ENCODE measurements around the gene SLC16A2. TPM values are rescaled to one million over a fixed set of nuclear protein-coding genes. Genes with fewer than 3 reads are reported as not detected.

SLC16A2 gene
- total and polyA plus RNA-seq, 2 donors from 2014 or later = 13.8 to 17.2 TPM

- no peaks in the 10 kb centered on the region for H3K36me3 ChIP-seq (ENCODE audit: control insufficient read depth in 2 of 3, insufficient read depth in 3 of 3, low read length in 3 of 3)
- no peak for TF ChIP-seq CTCF (IDR thresholded peaks at IDR 0.05; ENCODE audit: borderline replicate concordance, extremely low read depth, insufficient read depth)
- H3K27me3 ChIP-seq (ENCODE audit: control insufficient read depth, insufficient read depth, low read length) = no peaks in the 10 kb centered on the region
- no peak for FAIRE-seq
- no peaks in the 10 kb centered on the region for H3K9me3 ChIP-seq (ENCODE audit: control insufficient read depth in 2 of 3, insufficient read depth in 1 of 3, low read length in 3 of 3)
- H3K9ac ChIP-seq (ENCODE audit: low read length in 3 of 3) = no peak overlapping the region
- intact Hi-C loops (cut with DNase I) = no loop called here
- no peak for DNase-seq
- H3K27ac ChIP-seq (ENCODE audit: low read depth in 2 of 2, low read length in 2 of 2) = no peak overlapping the region
- no peak overlapping the region for H3K4me3 ChIP-seq (ENCODE audit: low read length in 3 of 3)
- H3K4me1 ChIP-seq (ENCODE audit: control insufficient read depth in 2 of 3, insufficient read depth in 2 of 3, low read depth in 1 of 3, low read length in 3 of 3) = no peaks in the 10 kb centered on the region
Observed at GRCh38 chrX:74490247-74490646, 69.0 kb downstream of the SLC16A2 start.

GRCh38 chrX:74492720-74493201, 71.5 kb downstream of the SLC16A2 start:
- no peaks in the 10 kb centered on the region for H3K27me3 ChIP-seq (ENCODE audit: control insufficient read depth, insufficient read depth, low read length)
- H3K4me1 ChIP-seq (ENCODE audit: control insufficient read depth in 2 of 3, insufficient read depth in 2 of 3, low read depth in 1 of 3, low read length in 3 of 3) = no peaks in the 10 kb centered on the region
- no peak overlapping the region for H3K9ac ChIP-seq (ENCODE audit: low read length in 3 of 3)
- no peak for TF ChIP-seq CTCF (IDR thresholded peaks at IDR 0.05; ENCODE audit: borderline replicate concordance, extremely low read depth, insufficient read depth)
- H3K9me3 ChIP-seq (ENCODE audit: control insufficient read depth in 2 of 3, insufficient read depth in 1 of 3, low read length in 3 of 3) = no peaks in the 10 kb centered on the region
- H3K36me3 ChIP-seq (ENCODE audit: control insufficient read depth in 2 of 3, insufficient read depth in 3 of 3, low read length in 3 of 3) = no peaks in the 10 kb centered on the region
- FAIRE-seq (no peak), DNase-seq (peak in 3 of 5 donors; percentile 7 to 31 (median 17))
- intact Hi-C loops (cut with DNase I) = no loop called here
- H3K27ac ChIP-seq (ENCODE audit: low read depth in 2 of 2, low read length in 2 of 2) = no peak overlapping the region
- H3K4me3 ChIP-seq (ENCODE audit: low read length in 3 of 3) = no peak overlapping the region

GRCh38 chrX:74493806-74494205, 72.5 kb downstream of the SLC16A2 start:
- Histone ChIP-seq H3K27ac (ENCODE audit: low read depth in 2 of 2, low read length in 2 of 2) (no peak overlapping the region), H3K27me3 (ENCODE audit: control insufficient read depth, insufficient read depth, low read length) (no peaks in the 10 kb centered on the region), H3K36me3 (ENCODE audit: control insufficient read depth in 2 of 3, insufficient read depth in 3 of 3, low read length in 3 of 3) (no peaks in the 10 kb centered on the region), H3K4me1 (ENCODE audit: control insufficient read depth in 2 of 3, insufficient read depth in 2 of 3, low read depth in 1 of 3, low read length in 3 of 3) (no peaks in the 10 kb centered on the region), H3K9ac (ENCODE audit: low read length in 3 of 3) (no peak overlapping the region), H3K9me3 (ENCODE audit: control insufficient read depth in 2 of 3, insufficient read depth in 1 of 3, low read length in 3 of 3) (no peaks in the 10 kb centered on the region), H3K4me3 (ENCODE audit: low read length in 3 of 3) (no peak overlapping the region)
- FAIRE-seq (no peak), DNase-seq (no peak)
- intact Hi-C loops (cut with DNase I) = no loop called here
- TF ChIP-seq CTCF (IDR thresholded peaks at IDR 0.05; ENCODE audit: borderline replicate concordance, extremely low read depth, insufficient read depth) = no peak

- H3K4me1 ChIP-seq (ENCODE audit: control insufficient read depth in 2 of 3, insufficient read depth in 2 of 3, low read depth in 1 of 3, low read length in 3 of 3) = no peaks in the 10 kb centered on the region
- no peaks in the 10 kb centered on the region for H3K36me3 ChIP-seq (ENCODE audit: control insufficient read depth in 2 of 3, insufficient read depth in 3 of 3, low read length in 3 of 3)
- no peak overlapping the region for H3K4me3 ChIP-seq (ENCODE audit: low read length in 3 of 3)
- H3K27me3 ChIP-seq (ENCODE audit: control insufficient read depth, insufficient read depth, low read length) = no peaks in the 10 kb centered on the region
- DNase-seq = no peak
- no peak overlapping the region for H3K27ac ChIP-seq (ENCODE audit: low read depth in 2 of 2, low read length in 2 of 2)
- FAIRE-seq = no peak
- no peak overlapping the region for H3K9ac ChIP-seq (ENCODE audit: low read length in 3 of 3)
- intact Hi-C loops (cut with DNase I) = no loop called here
- H3K9me3 ChIP-seq (ENCODE audit: control insufficient read depth in 2 of 3, insufficient read depth in 1 of 3, low read length in 3 of 3) = no peaks in the 10 kb centered on the region
- no peak for TF ChIP-seq CTCF (IDR thresholded peaks at IDR 0.05; ENCODE audit: borderline replicate concordance, extremely low read depth, insufficient read depth)
Observed at GRCh38 chrX:74498924-74499323, 77.6 kb downstream of the SLC16A2 start.
